Airway epithelial cell (primary cell): ENCODE measurements around the gene OLFML2A. TPM values are rescaled to one million over a fixed set of nuclear protein-coding genes. Genes with fewer than 3 reads are reported as not detected.

Source experiments
- total RNA-seq: library from RNA; depleted of rRNA; stranded (reverse); fragments of >200 nt; gene quantifications from 2 replicates; pipeline ENCODE4 v1.2.3, GENCODE V29; 2015

The OLFML2A gene
- 37.5 and 44.0 TPM in 2 replicates for total RNA-seq

DNA sequence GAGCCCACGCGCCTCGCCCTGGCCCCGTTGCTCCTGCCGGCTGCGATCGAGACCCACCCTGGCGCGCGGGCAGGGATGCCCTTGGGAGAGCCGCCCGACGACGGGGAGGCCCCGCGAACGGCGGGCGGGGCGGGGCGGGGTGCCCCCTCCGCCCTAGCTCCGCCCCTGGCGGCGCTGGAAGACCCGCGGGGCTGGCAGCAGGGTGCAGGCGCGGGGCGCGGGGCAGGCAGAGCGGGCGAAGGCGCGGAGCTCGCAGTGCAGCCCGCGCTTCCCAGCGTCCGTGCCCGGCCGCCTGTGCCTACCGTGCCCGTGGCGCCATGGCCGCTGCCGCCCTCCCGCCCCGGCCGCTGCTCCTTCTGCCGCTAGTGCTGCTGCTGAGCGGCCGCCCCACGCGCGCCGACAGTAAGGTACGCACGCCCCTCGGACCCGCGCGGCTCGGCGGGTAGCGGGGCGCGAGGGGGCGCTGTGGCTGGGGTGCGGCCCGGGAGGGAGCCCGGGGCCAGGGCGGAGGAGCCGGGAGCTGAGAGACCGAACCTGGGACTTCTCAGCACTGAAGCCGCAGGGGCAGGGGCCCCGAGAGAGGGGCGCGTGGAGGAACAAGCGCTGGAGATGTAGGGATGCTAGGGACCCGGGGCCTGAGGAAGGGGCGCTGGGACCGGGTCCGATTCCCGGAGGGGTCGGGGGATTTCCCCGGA, at the start of gene OLFML2A:
Gene OLFML2A, plus strand, starts transcription at position 180 of the 695 bp plus-strand sequence. Its CDS starts 138 bp downstream, at position 318.

DNA sequence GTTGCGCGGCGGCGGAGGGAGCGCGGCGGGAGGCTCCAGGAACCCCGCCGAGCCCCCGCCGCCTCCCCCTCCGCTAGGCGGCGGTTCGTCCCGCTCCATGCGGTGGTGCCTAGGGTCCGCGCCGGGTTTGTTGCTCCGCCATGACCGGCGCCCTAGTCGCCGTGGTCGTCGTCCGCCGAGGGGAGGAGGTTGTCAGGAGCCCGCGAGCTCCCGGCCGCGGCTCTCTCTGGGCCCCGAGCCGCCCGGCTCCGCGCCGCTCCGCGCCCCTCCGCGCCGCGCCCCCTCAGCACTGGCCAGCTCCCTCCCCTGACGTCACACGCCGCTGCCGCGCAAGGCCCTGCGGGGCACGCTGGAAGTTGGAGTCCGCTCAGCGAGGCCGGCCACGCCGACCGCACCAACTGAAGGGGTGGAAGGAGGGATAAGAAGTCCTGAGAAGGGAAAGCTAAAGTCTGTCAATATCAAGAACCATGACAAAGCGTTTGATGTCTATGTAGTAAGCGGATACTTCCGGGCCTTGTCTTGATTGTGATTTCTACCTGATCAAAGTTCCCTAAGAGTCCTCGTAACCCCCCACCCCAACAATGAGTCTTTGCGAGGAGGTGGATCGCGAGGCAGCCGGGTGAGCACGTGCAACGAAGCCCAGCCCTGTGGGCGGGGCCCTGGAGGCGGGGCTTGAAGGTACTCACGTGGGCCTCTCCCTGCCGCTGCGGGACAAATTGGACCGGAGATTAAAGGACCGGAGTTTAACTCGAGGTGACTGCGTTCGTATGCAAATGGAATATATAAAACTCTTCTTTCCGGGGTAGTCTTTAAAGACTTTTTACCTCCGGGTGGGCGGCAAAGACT, 5.7 kb upstream of the OLFML2A start, which contains the start of gene NR6A1:
Gene NR6A1, minus strand, starts transcription at position 291 of the 846 bp plus-strand sequence.

DNA sequence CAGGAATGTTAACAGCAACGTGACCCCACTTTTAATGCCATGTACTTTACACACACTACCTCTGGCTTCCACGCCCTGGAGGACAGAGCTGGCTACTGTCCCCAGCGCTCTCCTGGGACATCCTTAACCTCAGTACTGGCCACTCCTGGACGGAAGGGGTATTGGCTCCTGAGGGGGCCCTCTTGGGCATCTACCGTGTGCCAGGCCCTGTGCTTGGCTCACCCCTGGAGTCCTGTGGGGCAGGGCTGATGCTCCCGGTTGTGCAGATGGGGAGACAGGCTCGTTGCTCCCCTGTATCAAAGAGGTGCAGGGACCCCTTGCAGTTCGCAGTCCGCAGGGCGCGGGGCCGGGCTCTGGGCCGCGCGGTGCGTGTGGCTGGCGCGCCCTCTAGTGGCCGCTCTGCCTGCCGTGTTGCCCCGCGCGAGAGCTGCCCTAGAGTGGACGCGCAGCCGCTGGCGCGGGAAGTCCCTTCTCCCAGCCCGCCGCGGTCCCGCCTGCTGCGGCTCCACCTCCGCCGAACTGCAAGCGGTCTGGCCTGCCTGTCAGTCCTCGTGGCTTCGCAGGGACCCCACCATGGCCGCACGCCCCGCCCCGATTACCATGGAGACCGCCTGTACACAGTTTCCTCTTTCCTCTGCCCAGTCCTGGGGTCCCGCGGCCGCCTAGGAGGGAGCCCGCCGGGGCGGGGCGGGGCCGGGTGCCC, 76.0 kb downstream of the OLFML2A start, which contains the start of gene WDR38:
Gene WDR38, plus strand, starts transcription at position 632 of the 703 bp plus-strand sequence. CDS start 72 bp downstream, outside the sequence.

DNA sequence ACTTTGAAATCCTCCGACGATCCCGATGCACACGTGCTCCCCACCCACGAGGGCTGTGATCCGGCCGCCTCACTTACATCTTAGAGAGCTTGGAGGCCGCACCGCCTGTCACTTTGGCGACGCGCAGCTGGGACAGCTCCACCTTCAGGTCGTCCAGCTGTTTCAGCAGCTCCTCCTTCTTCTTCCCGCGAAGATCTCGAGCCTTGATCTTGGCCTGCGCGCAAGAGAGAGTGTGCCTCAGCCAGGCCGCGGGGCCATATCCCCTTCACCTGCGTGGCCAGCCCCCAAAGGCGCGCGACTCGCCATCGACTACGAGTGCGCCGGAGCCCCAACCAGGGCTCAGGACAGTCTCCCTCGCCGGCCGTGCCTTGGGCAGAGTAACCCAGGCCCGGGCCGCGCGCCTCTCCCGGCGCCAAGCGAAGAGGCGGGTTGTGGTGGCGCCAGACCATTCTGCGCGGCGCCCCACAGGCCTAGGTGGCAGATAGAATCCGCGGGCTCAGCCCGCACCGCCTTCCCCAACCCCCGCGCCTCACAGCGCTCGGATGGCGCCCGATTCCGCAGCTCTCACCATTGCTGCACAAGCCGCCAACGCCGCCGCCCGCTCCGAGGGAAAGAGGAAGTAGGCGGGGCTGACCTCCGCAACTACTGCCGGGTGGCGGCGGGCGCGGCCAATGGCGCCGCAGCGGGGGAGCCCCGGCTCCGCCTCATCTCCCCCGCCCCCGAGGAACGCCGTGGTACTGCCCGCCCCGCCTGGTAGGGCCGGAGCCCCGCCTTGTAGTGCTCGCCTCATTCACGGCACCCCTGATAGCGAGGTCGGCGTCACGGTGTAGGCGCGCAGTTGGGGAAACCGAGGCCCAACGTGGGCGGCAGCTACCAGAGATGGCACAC, 84.7 kb downstream of the OLFML2A start, which contains the start of the genes ARPC5L and RPL35:
Gene ARPC5L, plus strand, starts transcription at position 789 of the 888 bp plus-strand sequence. CDS start 7,161 bp downstream, outside the sequence.
Gene RPL35, minus strand, starts transcription at position 616 of the 888 bp plus-strand sequence. Its CDS starts 45 bp downstream, at position 571.

Other genes starting within 250 kb of the OLFML2A start
- gene NR6A1, start 5.8 kb upstream of the OLFML2A start, total RNA-seq, result 1.4 TPM in 2 replicates
- gene WDR38, start 76.3 kb downstream of the OLFML2A start, total RNA-seq, result not detected in 2 replicates
- gene RPL35, start 84.8 kb downstream of the OLFML2A start, total RNA-seq, result 3,414 and 3,653 TPM in 2 replicates
- gene ARPC5L, start 85.0 kb downstream of the OLFML2A start, total RNA-seq, result 50.9 and 53.8 TPM in 2 replicates
- gene GOLGA1, start 163.9 kb downstream of the OLFML2A start, total RNA-seq, result 8.9 and 10.3 TPM in 2 replicates